Memory B cell (primary cell): ENCODE data around the gene FGF23.
A peak's percentile ranks its signal among the peaks of the same experiment; 100 is the strongest.

Experiments
- ATAC-seq: fragments of 150-1000 bp; cut with Tn5 transposase; 2 replicates; pipeline ENCODE4 v1.10.0; 2021; ENCODE audit warnings: low read depth, mild to moderate bottlenecking, moderate library complexity
- DNase-seq, 2 donors: peaks; one replicate each; pipeline ENCODE4 v3.0.0; 2022; ENCODE audit warnings: low spot score in 2 of 2
- H3K27ac Mint-ChIP-seq: one replicate; pipeline ENCODE4 v1.8.0; 2022; ENCODE audit warnings: mild to moderate bottlenecking, moderate library complexity, mixed read lengths
- H3K27me3 Mint-ChIP-seq: one replicate; pipeline ENCODE4 v1.8.0; 2022; ENCODE audit warnings: mixed read lengths
- H3K36me3 Mint-ChIP-seq: one replicate; pipeline ENCODE4 v1.8.0; 2022; ENCODE audit warnings: mild to moderate bottlenecking, mixed read lengths
- H3K4me1 Mint-ChIP-seq: one replicate; pipeline ENCODE4 v1.8.0; 2022; ENCODE audit warnings: mixed read lengths
- H3K4me3 Mint-ChIP-seq: one replicate; pipeline ENCODE4 v1.8.0; 2022; ENCODE audit warnings: mild to moderate bottlenecking, moderate library complexity, mixed read lengths
- H3K9me3 Mint-ChIP-seq: one replicate; pipeline ENCODE4 v1.8.0; 2022; ENCODE audit warnings: mixed read lengths

Gene FGF23

DNA sequence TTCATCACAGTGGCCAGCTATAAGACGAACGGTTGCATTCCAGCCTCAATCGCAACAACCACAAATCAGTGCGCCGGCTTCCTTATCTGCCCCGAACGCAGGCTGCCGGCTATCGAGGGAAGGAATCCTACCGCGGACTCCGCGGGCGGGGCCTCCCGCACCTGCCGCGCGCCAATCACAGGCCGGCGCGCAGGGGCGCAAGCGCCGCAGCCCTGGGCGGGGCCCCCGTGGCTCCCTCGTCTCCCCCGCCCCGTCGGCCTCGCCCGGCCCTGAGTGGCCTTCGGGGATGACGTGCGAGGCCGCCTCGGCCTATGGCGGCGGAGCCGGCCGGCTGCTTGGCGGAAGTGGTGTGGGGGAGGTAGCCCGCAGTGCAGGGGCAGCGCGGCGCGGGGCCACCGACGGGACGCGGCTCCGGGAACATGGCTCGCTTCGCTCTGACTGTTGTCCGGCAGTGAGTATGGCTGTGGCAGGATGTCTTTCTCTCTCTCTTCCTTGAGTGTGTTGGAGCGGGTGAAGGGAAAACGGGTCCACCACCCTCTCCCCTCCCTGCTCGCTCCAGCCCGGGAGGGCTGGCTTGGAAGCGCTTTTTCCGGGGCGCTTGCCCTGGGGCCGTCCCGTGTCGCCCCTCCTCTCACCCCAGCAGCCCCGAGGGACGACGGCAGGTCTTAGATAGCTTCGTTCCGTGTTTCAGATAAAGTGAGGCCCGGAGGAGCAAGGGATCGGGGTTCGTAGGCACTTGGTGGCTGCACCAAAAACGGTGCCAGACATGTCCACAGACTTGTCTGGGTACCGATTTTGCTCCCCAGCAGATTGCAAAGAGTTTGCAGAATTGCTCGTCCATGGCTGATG lies 58.4 kb downstream of the FGF23 start, which contains the start of gene TIGAR:
Gene TIGAR (plus strand): TSS at position 361 of the 849 bp plus-strand sequence. CDS start 59 bp downstream, at position 420.
- H3K27me3 Mint-ChIP-seq = no peaks in the 10 kb centered on the region
- peaks cover 2% of the 10 kb centered on the region for H3K36me3 Mint-ChIP-seq
- ATAC-seq = peak; percentile 94
- peak within 1 kb of the TSS; percentile 97 for H3K4me3 Mint-ChIP-seq
- no peaks in the 10 kb centered on the region for H3K9me3 Mint-ChIP-seq
- peak; percentile 84 to 90 for DNase-seq
- H3K27ac Mint-ChIP-seq = peak within 1 kb of the TSS; percentile 96
- H3K4me1 Mint-ChIP-seq = peaks cover 16% of the 10 kb centered on the region

DNA sequence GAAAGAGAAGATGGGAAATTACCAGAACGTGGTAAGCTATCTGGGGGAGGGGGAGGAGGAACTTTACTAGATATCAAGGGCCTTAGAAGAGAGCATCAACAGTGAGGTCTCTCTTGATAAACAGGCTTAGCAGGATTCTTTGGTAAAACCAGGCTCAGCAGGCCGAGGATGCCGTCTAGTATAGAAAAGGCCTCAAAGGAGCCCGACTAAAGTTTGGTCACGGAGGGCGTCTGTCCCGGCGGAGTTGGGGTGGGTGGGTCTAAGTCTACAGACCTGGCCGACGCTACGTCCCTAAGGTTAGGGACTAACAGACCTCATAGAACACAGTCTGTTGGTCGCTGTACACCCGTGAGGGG lies 59.0 kb downstream of the FGF23 start:
- H3K27ac Mint-ChIP-seq = peak overlapping the region; percentile 96
- H3K36me3 Mint-ChIP-seq = no peaks in the 10 kb centered on the region
- H3K9me3 Mint-ChIP-seq = no peaks in the 10 kb centered on the region
- peaks cover 16% of the 10 kb centered on the region for H3K4me1 Mint-ChIP-seq
- ATAC-seq = peak; percentile 29
- H3K4me3 Mint-ChIP-seq = peak overlapping the region; percentile 97
- H3K27me3 Mint-ChIP-seq = no peaks in the 10 kb centered on the region
- DNase-seq = no peak
